Islet precursor cell (in vitro differentiated cells): ENCODE measurements around the gene KYNU.
"Not testable (repeated sequence)": the region's sequence is repeated elsewhere in the genome, so short reads cannot be mapped to it uniquely, and the experiment has no call there.

ENCODE experiments used
- DNase-seq: peaks from one replicate; pipeline ENCODE4 v3.0.0-alpha.2; 2018

The KYNU gene

DNA sequence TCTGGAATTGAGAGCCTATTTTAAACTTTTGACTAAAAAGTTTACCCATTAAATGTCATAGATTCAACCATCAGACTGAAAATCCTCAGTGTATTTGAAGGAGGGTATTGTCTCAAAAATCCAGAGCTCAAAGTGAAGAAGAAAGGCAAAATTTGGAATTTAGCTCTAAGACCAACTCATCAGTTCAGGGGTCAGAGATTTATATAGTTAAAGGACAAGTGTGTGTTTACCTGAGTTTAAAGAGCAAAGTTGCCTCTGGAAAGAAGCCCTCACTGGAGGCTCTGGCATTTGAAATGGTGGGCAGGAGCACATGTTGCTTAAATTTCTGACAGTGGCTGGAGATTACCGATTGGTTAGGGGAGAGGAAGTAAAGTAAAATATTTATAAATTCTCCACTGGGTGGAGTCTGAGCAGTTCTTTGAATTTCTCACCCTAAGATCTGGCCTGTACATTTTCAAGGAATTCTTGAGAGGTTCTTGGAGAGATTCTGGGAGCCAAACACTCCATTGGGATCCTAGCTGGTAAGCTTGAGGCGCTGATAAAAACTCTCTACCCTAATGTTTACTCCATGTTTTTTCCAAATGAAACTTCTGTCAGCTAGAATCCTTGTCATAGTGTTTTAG, at the start of gene KYNU:
KYNU (plus strand) TSS at position 449 of the 623 bp plus-strand sequence. CDS start 7,704 bp downstream, outside the sequence.
- DNase-seq = no peak

DNA sequence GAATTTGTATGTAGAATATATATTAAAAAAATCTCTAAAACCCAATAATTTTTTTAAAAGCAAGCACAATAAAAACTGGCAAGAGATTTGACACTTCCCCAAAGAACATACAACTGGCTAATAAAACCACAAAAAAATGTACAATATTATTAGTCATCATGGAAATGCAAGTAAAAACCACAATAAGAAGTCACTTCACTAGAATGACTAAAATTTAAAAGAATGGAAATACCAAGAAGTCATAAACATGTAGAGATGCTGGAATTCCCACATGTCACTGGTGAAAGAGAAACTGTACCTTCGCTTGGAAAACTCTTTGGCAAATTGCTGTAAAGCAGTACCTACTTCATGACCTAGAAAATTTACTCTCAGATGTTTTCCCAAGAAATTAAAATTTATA, 43.4 kb upstream of the KYNU start:
- DNase-seq = no peak

DNA sequence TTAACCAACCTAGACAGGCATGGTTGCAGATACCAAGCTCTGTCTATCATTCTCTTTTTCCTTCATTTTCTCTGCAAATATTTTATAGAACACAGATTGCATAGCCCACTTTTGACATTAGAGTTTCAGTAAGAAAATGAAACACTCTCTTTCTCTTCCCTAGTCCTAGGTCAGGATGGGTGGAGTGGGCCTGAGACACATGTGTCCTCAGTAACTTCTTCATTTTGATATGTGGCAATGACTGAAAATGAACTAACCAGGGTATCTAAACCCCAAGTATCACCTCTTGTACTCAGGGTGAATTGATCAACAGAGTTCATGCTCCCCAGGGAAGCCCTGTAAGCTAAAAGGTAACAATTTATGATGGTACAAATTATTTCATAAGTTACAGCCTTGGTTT, 37.0 kb upstream of the KYNU start:
- DNase-seq = no peak

DNA sequence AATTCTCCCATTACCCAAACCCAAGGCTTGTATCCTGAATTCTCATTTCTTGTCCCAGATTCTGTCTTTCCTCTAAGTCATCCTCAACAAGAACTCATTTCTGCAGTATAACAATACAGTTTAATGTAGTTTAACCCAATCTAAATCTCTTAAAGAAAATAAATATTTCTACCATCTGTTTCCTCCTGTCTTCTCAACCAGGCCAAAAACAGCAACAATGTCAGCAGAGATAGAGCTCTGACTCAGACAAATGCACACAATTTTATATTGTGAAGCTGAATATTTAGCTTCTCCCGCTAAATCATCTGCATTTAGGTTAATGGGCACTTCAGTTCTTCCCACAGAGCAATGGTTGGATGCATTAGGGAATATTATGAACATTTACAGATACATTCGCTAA, 35.7 kb upstream of the KYNU start:
- no peak for DNase-seq

DNA sequence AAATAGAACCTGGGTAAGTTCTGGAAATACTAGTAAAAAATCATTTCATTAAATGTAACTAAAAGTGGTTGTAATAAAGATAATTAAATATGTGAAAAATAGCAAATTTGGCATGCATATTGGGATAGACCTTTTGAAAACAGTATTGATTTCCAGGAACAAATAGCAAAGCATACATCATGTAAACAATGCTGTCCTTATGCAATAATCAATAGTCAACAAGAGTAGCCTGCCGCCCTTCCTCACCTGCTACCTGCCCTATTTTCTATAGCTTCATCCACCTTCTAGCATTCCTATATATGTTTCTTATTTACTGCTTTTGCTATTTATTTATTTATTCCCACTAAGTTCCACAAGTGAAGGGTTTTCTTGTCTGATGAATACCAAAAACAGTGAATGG, 35.1 kb upstream of the KYNU start:
- no peak for DNase-seq

DNA sequence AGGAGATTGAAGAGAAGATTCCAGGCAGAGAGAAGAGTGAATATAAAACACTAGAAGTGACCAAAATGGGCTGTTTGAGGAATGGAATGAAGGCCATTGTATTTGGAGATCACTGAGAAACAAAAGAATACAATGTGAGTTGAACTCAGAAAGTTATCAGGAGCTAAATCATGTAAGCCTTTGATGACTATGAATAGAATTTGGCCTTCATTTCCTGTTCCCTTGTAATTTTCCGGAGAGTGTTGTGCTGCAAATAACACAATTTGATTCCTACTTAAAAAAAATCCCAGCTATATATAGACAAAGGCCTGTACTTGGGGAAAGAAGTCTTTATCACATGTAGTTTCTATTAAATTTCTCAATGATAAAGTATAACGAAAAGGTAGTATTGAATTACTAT, 33.7 kb upstream of the KYNU start:
- no peak for DNase-seq

DNA sequence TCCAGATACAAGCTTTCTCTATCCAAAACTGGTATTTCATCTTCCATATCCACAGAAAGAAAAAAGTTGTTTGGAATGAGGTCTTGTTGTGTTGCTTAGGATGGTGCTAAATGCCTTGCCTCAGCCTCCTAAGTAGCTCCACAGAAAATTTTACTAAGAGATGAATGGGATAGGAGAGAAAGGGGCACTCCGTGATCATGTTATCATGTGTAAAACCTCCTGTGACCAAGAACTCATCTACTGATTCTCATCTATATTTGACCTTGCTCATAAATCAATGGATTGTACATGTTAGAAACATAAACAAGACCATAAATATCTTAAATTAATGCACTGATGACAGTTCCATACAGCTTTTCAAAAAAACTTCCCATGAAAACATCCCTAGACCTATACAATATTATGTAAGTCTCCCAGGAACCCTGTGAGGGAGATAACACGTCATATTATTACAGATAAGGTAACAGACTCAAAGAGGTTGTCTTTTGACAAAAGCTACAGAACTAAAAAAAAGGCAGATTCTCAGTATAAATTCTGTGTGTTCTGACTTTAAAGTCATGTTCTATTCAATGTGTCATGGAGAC, 29.3 kb upstream of the KYNU start:
- DNase-seq = no peak

DNA sequence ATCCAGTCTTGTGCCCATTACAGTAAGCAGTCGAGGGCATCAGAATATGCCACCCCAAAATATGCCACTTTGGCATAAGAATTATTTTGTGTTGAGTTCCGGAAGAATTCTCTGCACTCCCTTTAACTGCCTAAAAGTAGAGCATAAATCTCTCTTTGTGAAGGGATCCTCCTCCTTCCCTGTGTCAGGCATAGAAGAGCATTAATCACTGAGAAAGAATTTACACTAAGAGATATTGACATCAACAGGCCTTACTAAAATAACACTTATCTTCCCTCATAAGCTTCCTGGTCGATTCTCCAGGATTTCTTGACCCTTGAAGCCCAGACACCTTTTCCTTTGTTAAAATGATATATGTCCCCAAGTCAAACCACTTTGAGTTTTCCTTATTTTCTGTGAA, 27.6 kb upstream of the KYNU start:
- no peak for DNase-seq

DNA sequence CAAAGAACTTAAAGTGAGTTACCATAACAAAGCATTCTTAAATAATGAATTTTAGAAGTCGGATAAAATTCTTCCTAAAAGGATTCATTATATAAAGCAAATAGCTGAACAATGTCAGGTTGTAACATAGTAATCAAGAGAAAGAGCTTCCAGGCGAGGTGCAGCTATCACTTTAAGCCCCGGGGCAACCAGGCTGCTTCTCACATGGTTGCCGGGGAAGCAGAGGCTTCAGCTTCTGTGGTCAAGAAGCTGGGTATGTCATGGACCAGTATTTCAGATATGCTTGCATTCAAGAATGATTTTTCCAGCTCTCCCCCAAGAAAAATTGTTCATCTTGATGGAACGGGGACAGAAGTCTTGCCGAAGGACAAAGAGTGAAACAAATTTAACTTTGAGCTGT, 23.6 kb upstream of the KYNU start:
- DNase-seq = peak; percentile 56

DNA sequence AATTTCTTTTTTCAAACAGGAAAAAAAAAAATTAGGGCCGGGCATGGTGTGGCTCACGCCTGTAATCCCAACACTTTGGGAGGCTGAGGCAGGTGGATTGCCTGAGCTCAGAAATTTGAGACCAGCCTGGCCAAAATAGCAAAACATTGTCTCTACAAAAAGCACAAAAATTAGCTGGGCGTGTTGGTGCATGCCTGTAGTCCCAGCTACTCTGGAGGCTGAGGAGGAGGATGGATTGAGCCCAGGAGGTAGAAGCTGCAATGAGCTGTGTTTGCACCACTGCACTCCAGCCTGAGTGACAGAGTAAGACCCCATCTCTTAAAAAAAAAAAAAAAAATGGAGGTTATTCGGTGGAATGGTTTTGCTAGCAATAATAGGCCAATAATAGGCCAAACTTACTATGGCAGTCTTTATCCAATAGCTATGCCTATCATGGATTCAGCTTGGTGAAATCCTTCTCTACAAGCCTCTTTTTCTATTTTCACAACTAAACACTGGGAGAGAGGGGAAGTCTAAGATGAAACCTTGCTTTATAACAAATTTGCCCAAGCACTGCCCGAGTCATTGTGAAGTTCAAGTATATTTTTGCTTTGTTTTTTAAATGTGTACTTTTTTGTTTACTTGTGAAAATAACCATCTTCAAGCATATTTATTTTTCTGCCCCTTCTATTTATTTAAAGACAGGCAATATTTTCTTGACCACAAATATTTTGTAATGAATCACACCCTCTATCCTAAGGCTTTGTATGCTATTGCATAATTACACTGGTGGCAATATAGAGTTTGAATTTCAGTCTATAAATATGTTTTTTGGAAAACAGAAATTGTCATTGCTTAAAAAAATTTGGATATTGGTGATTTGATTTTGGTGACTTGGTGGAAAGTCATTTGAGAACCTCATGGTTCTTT, 20.0 kb upstream of the KYNU start:
- no peak for DNase-seq

DNA sequence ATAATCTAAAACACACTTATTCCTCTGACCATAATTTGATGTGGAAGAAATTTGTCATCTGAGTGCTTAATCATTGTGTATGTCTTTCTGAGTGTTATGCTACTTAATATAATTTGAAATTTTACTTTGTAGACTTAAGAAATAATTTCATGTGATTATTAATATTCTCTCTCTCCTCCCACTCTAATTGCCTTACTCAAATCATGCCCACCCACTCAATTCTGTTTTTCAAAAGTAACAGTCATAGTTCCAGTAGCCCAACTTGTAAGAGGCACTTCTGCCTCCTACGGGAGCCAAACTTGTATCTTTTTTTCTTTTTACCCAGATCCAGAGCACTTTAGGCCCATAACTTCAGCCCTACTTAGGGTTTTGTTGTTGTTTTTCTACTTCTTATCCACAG, 18.5 kb upstream of the KYNU start:
- DNase-seq = no peak

DNA sequence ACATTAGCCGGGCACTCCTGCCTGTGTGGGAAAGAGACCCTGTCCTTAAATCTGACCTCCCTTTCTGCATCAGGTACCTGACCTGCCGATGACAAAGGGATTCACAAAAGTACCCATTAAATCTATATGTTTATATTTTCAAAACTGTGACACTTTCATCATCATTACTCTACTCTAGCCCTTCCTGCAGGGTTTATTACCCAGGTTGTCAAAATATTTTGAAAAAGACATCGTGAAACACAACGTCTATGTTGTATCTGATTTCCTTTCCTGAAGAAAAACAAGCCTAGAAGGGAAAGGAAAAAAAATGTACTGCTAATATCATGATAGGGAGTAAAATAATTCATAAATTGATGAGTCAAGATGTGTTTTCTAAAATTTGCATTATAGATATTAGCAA, 15.2 kb upstream of the KYNU start:
- DNase-seq = no peak

DNA sequence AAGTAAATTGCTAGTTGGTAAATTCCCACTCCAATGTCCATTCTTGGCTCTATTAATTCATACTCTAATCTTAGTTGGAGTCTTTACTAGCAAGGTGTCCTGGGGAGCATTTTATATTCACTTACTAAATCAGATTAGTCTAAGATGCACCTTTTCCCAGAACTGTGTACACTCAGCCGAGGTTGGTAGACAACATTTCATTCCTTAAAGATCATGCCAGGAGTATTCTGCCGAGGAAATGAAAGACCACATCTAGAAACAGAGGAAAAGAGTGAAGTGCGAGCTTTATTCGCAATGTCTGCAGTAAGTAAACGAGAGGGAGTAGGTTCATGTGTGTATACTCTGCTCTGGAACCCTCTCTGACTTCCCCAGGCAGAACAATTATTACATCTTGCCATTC, 14.6 kb upstream of the KYNU start:
- DNase-seq = no peak

DNA sequence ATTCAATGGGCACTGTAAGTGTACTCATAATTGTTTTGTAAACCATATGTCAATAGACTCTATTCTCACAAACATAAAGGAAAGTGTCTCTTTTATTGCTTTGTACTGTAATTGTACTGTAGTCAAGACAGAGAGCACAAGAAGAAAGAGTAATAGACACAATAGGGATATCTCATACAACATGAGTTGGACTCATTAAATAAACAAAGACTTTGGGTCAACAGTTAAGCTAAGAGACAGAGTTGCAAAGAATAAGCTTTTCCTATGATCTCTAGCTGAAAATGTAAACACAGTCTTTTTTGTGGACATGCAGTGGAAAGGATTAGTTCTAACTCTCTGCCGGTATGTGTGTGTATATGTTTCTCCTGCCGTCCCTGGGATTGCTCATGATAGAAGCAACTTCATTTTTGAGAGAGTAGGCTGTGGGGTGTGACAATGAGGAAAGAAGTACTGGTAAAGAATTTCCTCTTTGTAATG, 13.9 kb upstream of the KYNU start:
- no peak for DNase-seq

DNA sequence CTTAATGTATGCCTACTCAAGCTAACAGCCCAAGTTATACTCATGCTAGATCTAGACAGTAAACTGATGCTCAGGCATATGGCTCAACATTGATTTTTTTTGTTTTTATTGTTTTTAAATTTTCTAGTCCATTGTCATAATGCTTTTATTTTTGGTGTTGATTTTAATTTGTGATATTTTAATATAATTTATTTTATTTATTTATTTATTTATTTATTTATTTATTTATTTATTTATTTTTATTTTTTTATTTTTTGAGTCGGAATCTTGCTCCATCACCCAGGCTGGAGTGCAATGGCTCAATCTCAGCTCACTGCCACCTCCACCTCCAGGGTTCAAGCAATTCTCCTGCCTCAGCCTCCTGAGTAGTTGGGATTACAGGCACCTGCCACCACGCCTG, 12.9 kb upstream of the KYNU start:
- DNase-seq = not testable (repeated sequence)

DNA sequence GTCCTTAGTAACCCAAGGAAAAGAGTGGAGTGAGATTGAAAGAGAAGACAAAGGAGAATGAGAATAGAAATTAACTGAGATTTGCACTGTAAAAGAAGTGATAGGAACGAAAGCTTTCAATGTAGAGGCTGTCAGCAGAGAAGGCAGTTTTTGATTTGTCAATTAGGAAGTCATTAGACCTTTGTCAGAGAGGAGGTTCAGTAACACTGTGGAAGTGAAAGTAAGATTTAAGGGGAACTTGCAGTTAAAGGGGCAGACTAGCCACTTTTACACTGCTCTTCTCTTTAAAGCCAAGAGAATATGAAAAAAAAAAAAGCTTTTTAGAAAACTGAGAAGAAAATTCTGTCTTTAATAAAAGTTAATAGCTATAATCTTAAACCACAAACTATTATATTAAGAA, 11.5 kb upstream of the KYNU start:
- no peak for DNase-seq

DNA sequence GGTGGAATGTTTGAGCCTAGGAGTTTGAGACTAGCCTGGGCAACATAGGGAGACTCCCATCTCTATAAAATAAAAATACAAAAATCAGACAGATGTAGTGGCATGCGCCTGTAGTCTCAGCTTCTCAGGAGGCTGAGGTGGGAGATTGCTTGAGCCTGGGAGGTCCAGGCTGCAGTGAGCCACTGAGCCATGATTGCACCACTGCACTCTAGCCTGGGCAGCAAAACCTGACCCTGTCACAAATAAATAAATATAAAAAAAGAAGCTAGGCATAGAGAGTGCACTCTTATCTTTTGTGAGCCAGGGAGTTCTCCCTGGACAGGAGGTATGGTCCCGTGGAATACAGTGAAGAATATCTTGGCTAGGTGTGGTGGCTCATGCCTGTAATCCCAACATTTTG, 11.0 kb upstream of the KYNU start:
- no peak for DNase-seq

DNA sequence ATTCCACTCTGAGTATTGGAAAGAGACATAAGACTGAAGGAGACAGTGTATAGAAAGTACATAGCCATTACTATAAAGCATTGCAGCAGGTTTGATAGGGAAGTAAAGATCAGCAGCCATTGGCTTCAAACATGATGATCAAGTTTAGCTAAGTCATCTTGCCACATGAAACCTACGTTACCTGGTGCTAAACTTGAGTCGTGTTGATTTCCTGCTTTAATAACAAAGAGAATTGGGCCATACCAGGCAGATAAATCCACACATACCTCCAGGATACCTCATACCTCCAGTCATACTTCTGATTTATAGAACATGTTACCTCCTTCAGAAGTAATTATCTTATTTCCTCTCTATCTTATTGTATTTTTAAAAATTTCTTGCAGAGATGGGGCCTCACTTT, 10.3 kb upstream of the KYNU start:
- no peak for DNase-seq

DNA sequence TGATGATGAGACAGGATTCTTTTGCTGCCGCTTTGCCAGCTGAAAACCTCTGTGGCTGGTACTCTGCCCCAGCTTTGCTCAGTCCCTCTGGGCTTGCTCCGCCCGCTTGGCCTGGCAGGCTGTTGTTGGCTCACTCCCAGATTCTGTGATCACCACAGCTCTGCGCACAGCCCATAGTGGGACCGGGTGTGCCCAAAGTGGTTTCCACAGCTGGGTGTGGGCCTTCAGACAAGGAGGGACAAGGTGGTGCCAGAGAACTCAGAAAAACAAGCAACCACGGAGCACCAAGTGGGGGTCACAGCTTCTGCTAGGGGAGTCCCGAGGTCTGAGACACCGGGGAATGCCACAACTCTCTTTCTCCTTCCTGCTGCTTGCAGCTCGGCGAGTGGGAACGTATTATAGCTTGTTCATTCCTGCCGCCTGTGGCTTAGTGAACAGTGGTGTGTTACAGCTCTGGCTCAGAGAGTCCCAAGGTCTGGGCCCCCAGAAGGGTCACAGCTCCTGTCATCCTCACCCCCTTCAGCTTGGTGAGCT, 9.2 kb upstream of the KYNU start:
- no peak for DNase-seq

DNA sequence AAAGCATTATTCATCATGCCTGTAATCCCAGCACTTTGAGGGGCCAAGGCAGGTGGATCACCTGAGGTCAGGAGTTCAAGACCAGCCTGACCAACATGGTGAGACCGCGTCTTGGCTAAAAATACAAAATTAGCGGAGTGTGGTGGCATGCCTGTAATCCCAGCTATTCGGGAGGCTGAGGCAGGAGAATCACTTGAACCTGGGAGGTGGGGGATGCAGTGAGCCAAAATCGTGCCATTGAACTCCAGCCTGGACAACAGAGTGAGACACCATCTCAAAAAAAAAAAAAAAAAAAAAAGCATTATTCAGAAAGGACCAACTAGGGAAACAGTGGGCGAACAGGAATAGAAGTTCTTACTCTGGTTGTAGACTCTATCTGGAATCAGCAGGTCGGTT, 8.4 kb upstream of the KYNU start:
- DNase-seq = not testable (repeated sequence)

DNA sequence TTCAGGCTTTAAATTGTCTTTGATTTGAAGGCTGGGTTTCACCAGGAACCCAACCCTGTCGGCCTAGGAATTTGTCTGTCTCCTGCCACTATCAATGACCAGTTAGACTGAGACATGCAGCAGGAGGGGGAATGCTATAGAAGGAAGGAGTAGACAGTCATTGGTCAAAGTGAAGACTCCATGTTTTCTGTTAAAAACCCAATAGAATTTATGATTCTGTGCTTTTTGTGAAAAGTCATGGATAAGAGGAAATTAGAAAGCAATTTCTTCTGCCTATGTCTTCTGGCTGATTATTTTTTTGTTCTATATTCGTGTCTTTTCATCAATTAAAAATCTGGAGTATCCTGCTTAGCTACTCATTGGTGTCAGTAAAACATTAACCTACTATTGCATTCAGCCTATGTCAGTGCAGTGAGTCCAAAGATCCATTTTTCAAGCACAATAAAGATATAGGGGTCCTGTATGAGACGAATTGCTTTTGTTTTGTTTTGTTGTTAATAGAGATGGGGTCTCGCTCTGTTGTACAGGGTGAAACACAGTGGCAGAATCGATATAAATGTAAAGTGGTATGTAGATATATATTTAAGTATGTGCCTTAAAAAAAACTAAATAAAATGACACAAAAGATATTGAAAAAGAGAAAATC, 7.9 kb upstream of the KYNU start:
- no peak for DNase-seq

DNA sequence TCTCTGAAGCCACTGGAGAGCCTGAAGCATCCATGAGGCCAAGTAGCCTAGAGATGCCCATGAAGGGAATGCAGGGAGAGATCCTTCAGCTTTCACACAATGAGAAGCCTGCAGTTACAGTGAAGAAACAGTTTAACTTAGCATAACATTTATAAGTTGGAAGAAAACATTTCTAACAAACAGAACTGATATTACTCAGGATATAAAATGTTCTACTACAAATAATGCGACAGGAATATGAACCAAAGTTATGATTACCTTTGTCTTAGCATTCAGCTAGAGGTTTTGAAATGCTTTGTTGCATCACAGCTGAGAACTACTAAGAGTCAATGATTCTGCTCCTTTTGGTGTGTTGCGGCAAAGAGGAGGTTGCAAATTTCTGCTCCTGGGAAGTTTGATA, 6.9 kb upstream of the KYNU start:
- no peak for DNase-seq

DNA sequence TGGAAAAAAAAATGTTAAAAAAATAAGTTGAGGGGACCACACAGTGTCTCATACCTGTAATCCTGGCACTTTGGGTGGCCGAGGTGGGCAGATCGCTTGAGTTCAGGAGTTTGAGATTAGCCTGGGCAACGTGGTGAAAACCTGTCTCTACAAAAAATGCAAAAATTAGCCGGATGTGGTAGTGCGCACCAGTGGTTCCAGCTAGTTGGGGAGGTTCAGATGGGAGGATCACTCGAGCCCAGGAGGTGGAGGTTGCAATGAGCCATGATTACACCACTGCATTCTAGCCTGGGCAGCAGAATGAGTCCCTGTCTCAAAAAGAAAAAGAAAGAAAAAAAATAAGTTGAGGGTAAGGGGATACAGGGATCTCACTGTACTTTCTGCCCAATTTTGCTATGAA, 6.1 kb upstream of the KYNU start:
- no peak for DNase-seq
